Measurements from ENCODE around the gene CTSZ. TPM values are rescaled to one million over a fixed set of nuclear protein-coding genes. Genes with fewer than 3 reads are reported as not detected.
A peak's percentile ranks its signal among the peaks of the same experiment; 100 is the strongest.
"Not testable (repeated sequence)": the region's sequence is repeated elsewhere in the genome, so short reads cannot be mapped to it uniquely, and the experiment has no call there.

Gene CTSZ
- total RNA-seq, 2 experiments from 2014 or later = 17.3 to 17.9 TPM

- H3K9me3 Mint-ChIP-seq = no peaks in the 10 kb centered on the region
- no peaks in the 10 kb centered on the region for H3K27me3 Mint-ChIP-seq (ENCODE audit: low read depth)
- DNase-seq = no peak
- no peak overlapping the region for H3K4me3 Mint-ChIP-seq
- intact Hi-C loops (cut with micrococcal nuclease) = no loop called here
- CTCF ChIA-PET = interaction anchor here (0.6 kb wide), 1 partner anchor 126 kb away, joined by 3 read pairs; no protein-coding TSS in a partner anchor
- H3K27ac Mint-ChIP-seq = no peak overlapping the region
- H3K36me3 Mint-ChIP-seq (ENCODE audit: low read depth) = no peaks in the 10 kb centered on the region
- H3K4me1 Mint-ChIP-seq (ENCODE audit: low read depth) = peaks cover 46% of the 10 kb centered on the region
Observed at GRCh38 chr20:59017493-59018231, 10.6 kb upstream of the CTSZ start.

GRCh38 chr20:59016795-59017492, 9.9 kb upstream of the CTSZ start:
- Mint-ChIP-seq H3K36me3 (ENCODE audit: low read depth) (no peaks in the 10 kb centered on the region), H3K4me3 (no peak overlapping the region), H3K27me3 (ENCODE audit: low read depth) (no peaks in the 10 kb centered on the region), H3K4me1 (ENCODE audit: low read depth) (peaks cover 46% of the 10 kb centered on the region), H3K27ac (no peak overlapping the region), H3K9me3 (no peaks in the 10 kb centered on the region)
- CTCF ChIA-PET = no interaction called here
- intact Hi-C loops (cut with micrococcal nuclease) = no loop called here
- peak; percentile 48 for DNase-seq

DNA sequence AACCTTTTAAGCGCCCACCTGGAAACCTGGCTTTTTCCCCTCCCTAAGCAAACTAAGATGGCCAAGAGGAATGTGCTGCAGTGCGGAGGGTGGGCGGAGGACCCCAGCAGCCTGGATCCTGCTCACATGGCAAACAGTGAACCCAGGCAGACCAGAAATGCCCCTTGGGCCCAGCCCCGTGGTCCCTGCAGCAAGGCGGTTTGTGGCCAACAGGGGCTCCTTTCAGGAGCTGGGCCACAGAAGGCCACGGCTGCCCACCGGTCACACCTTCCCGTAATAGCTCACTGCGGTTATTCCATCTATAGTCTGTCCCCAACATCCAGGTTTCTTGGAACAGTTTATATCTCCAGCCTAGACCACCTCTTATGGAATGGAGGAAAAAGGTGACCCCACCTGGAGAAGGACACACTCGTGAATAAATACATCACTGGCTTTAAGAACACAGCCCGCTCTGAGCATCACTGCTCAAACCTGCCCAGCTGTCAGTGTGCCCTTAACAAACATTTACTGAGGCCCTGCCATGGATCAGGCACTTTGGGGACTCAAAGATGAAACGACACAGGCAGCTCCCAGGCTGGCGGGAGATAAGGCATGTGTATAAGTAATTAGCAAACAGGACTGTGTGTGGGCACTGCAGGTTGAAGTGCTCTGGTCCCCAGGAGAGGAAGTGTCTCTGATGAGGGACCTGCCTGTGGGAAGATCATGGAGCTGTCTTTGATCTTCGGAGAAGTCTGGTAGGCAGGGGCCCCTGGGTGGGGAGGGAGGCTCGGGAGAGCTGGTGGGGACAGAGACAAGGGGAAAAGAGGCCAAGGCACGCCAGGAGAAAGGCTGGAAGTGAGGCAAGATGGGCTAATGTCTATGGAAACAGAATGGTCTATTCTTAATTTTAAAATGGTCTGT, 9.0 kb upstream of the CTSZ start:
- Mint-ChIP-seq H3K4me3 (no peak overlapping the region), H3K36me3 (ENCODE audit: low read depth) (no peaks in the 10 kb centered on the region), H3K9me3 (no peaks in the 10 kb centered on the region), H3K27ac (no peak overlapping the region), H3K4me1 (ENCODE audit: low read depth) (peaks cover 48% of the 10 kb centered on the region), H3K27me3 (ENCODE audit: low read depth) (no peaks in the 10 kb centered on the region)
- no peak for DNase-seq
- CTCF ChIA-PET = interaction anchor here (0.9 kb wide), 1 partner anchor 189 kb away, joined by 3 read pairs; no protein-coding TSS in a partner anchor
- intact Hi-C loops (cut with micrococcal nuclease) = no loop called here

- CTCF ChIA-PET = interaction anchor here (0.9 kb wide), 1 partner anchor 190 kb away, joined by 3 read pairs; no protein-coding TSS in a partner anchor
- Mint-ChIP-seq H3K36me3 (ENCODE audit: low read depth) (no peaks in the 10 kb centered on the region), H3K27me3 (ENCODE audit: low read depth) (no peaks in the 10 kb centered on the region), H3K4me1 (ENCODE audit: low read depth) (peaks cover 43% of the 10 kb centered on the region), H3K4me3 (no peak overlapping the region), H3K9me3 (no peaks in the 10 kb centered on the region), H3K27ac (no peak overlapping the region)
- intact Hi-C loops (cut with micrococcal nuclease) = no loop called here
- DNase-seq = no peak
Observed at GRCh38 chr20:59015411-59015810, 8.4 kb upstream of the CTSZ start.

DNA sequence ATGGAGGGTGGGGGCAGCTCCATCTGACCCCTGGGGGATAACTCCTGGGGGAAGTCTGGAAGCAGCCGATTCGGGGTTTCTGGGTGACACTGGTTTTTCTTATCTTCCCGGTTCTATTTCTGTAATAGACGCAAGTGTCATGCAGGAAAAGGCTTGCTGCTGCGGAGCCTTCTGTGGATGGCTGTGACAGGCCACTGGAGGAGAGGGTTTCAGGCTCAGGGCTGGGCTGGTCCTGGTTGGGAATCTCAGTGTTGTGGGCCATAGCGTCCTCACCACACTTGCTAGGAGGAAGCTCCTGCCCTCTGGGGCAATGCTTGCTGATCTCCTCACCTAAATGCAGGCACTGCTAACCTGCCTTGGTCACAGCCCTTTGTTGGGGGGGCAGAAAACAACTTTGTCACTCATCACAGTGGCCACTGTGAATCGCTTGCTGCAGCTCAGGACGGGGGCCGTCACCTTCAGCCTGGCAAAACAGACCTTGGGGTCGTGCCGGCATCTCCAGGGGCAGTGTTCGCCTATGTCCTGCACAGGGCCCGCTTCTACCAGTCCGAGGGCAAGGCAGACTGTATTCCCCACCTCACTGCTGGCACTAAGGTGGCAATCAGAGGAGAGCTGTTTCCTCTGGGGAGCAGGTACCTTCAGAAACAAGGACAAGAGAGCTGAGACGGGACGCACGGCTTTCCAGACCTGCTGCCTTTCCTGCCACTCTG, 7.8 kb upstream of the CTSZ start:
- Mint-ChIP-seq H3K9me3 (no peaks in the 10 kb centered on the region), H3K27ac (no peak overlapping the region), H3K4me3 (no peak overlapping the region), H3K27me3 (ENCODE audit: low read depth) (no peaks in the 10 kb centered on the region), H3K36me3 (ENCODE audit: low read depth) (no peaks in the 10 kb centered on the region), H3K4me1 (ENCODE audit: low read depth) (peaks cover 43% of the 10 kb centered on the region)
- intact Hi-C loops (cut with micrococcal nuclease) = no loop called here
- DNase-seq = no peak
- CTCF ChIA-PET = interaction anchor here (0.9 kb wide), 1 partner anchor 190 kb away, joined by 3 read pairs; no protein-coding TSS in a partner anchor

- Mint-ChIP-seq H3K27ac (no peak overlapping the region), H3K36me3 (ENCODE audit: low read depth) (no peaks in the 10 kb centered on the region), H3K27me3 (ENCODE audit: low read depth) (no peaks in the 10 kb centered on the region), H3K9me3 (no peaks in the 10 kb centered on the region), H3K4me1 (ENCODE audit: low read depth) (peaks cover 43% of the 10 kb centered on the region), H3K4me3 (no peak overlapping the region)
- CTCF ChIA-PET = no interaction called here
- intact Hi-C loops (cut with micrococcal nuclease) = no loop called here
- DNase-seq = no peak
Observed at GRCh38 chr20:59013959-59014608, 7.0 kb upstream of the CTSZ start.

- no peaks in the 10 kb centered on the region for H3K36me3 Mint-ChIP-seq (ENCODE audit: low read depth)
- peaks cover 43% of the 10 kb centered on the region for H3K4me1 Mint-ChIP-seq (ENCODE audit: low read depth)
- no peak overlapping the region for H3K4me3 Mint-ChIP-seq
- no peak for DNase-seq
- no peaks in the 10 kb centered on the region for H3K27me3 Mint-ChIP-seq (ENCODE audit: low read depth)
- H3K9me3 Mint-ChIP-seq = no peaks in the 10 kb centered on the region
- H3K27ac Mint-ChIP-seq = no peak overlapping the region
- CTCF ChIA-PET = no interaction called here
- intact Hi-C loops (cut with micrococcal nuclease) = no loop called here
Observed at GRCh38 chr20:59013031-59013951, 6.2 kb upstream of the CTSZ start.

- H3K27me3 Mint-ChIP-seq (ENCODE audit: low read depth); CTCF ChIA-PET; H3K36me3 Mint-ChIP-seq (ENCODE audit: low read depth); H3K4me3 Mint-ChIP-seq; H3K27ac Mint-ChIP-seq; DNase-seq; intact Hi-C loops (cut with micrococcal nuclease); H3K9me3 Mint-ChIP-seq: not testable (repeated sequence)
- peaks cover 34% of the 10 kb centered on the region for H3K4me1 Mint-ChIP-seq (ENCODE audit: low read depth)
Observed at GRCh38 chr20:59011874-59012157, 4.8 kb upstream of the CTSZ start.

DNA sequence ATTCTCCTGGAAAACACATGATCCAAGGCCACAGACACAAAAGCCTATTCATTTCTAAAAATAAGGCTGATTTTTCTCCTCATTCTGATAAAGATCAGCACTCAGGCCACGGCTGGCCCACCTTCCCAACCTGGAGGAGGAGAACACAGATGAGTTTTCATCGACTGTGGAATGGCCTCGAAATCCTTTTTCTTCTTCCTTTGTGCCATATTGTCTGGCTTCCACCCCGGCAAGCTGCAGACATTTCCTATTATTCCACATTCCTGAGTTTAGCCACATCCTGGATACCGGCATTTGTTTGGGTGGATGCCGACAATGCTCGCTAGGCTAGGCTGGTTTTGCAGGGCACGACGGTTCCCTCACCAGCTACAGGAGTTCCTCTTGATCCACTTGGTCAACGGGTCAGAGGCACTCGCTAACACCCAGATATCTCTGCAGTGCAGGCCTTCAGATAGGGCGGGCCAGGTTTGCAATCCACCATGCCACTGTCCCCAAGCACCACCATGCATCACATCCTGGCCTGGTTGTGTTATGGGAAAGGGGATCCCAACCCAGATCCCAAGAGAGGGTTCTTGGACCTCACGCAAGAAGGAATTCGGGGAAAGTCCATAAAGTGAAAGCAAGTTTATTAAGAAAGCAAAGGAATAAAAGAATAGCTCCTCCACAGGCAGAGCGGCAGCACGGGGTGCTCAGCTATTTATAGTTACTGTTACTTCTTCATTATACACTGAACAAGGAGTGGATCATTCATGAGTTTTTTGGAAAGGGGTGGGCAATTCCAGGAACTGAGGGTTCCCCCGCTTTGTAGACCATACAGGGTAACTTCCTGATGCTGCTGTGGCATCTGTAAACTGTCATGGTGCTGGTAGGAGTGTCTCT, 4.2 kb upstream of the CTSZ start:
- intact Hi-C loops (cut with micrococcal nuclease) = no loop called here
- CTCF ChIA-PET = no interaction called here
- no peaks in the 10 kb centered on the region for H3K36me3 Mint-ChIP-seq (ENCODE audit: low read depth)

DNA sequence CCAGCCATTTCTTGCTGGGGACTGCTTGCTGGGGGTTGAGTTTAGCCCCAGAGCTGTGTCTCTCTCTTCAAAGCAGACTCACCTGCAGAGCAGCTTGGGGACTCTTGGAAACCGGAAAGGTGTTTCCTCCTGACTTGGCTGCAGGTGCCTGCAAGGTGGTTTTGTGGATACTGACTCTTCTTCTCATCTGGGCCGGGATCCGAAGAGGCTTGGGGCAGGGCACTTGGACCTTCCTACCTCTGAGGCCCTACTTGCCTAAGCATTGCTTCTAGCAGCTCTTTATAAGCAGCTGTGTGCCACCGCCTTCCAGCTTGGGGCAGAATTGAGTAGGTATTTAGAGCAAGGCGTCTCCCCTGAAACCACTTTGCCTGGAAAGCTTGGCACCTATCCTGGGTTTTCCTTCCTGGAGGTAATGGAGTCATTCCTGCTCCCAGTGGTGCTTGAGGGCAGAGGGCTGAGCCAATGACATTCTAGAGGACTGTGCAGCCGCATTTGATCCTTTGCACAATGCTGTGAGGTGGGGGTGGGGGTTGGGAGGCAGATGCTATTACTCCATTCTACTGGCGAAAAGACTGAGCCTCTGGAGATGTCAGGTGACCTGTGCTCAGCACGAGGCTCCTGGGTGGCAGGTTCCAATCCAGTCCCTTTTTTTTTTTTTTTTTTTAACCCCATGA, 3.4 kb upstream of the CTSZ start:
- no peak overlapping the region for H3K4me3 Mint-ChIP-seq
- H3K27me3 Mint-ChIP-seq (ENCODE audit: low read depth) = no peaks in the 10 kb centered on the region
- no peak overlapping the region for H3K27ac Mint-ChIP-seq
- H3K36me3 Mint-ChIP-seq (ENCODE audit: low read depth) = no peaks in the 10 kb centered on the region
- no peaks in the 10 kb centered on the region for H3K9me3 Mint-ChIP-seq
- H3K4me1 Mint-ChIP-seq (ENCODE audit: low read depth) = peaks cover 31% of the 10 kb centered on the region
- CTCF ChIA-PET = interaction anchor here (0.7 to 1.6 kb wide), 2 partner anchors 29 to 103 kb away, joined by 3 to 6 read pairs; partner anchors contain the start of gene NELFCD
- intact Hi-C loops (cut with micrococcal nuclease) = no loop called here
- DNase-seq = no peak

More for the DNA sequence above, 4.2 kb upstream of the CTSZ start:
- Mint-ChIP-seq H3K4me1 (ENCODE audit: low read depth) (peaks cover 29% of the 10 kb centered on the region), H3K9me3 (no peaks in the 10 kb centered on the region), H3K27ac (no peak overlapping the region), H3K27me3 (ENCODE audit: low read depth) (no peaks in the 10 kb centered on the region), H3K4me3 (no peak overlapping the region)
- DNase-seq = no peak
